GM19468 (cell line): ENCODE measurements around the gene APOL5.

Experiments
- ATAC-seq: cut with Tn5 transposase; IDR thresholded peaks from one replicate; pipeline ENCODE4 v1.9.1; 2021; ENCODE audit warnings: mild to moderate bottlenecking, moderate library complexity, moderate number of reproducible peaks; ENCODE audit not compliant: unreplicated experiment; ENCODE audit errors: extremely low read depth

APOL5 gene

GRCh38 chr22:35739076-35739930 lies 21.6 kb downstream of the APOL5 start:
- no peak for ATAC-seq

- ATAC-seq, result no peak
These were observed 22.3 kb downstream of the APOL5 start for GRCh38 chr22:35739931-35740380.

- ATAC-seq, result no peak
These were observed 22.9 kb downstream of the APOL5 start for GRCh38 chr22:35740616-35741015.

GRCh38 chr22:35742342-35743100 lies 24.8 kb downstream of the APOL5 start:
- ATAC-seq, result no peak

GRCh38 chr22:35743326-35743860 lies 25.7 kb downstream of the APOL5 start:
- no peak for ATAC-seq

GRCh38 chr22:35746248-35746647 lies 28.6 kb downstream of the APOL5 start:
- no peak for ATAC-seq

- no peak for ATAC-seq
These were observed 29.5 kb downstream of the APOL5 start for GRCh38 chr22:35746946-35747703.

- ATAC-seq, result no peak
These were observed 32.1 kb downstream of the APOL5 start for GRCh38 chr22:35749808-35750207.

- no peak for ATAC-seq
These were observed 34.6 kb downstream of the APOL5 start for GRCh38 chr22:35752006-35752862.

GRCh38 chr22:35752863-35753189 lies 35.2 kb downstream of the APOL5 start:
- no peak for ATAC-seq

- no peak for ATAC-seq
These were observed 37.1 kb downstream of the APOL5 start for GRCh38 chr22:35754761-35755160.

GRCh38 chr22:35756722-35757121 lies 39.0 kb downstream of the APOL5 start:
- ATAC-seq, result no peak

GRCh38 chr22:35758394-35758793 lies 40.7 kb downstream of the APOL5 start:
- no peak for ATAC-seq

- ATAC-seq, result no peak
These were observed 43.4 kb downstream of the APOL5 start for GRCh38 chr22:35761037-35761436.

- no peak for ATAC-seq
These were observed 49.2 kb downstream of the APOL5 start for GRCh38 chr22:35766654-35767580.

- ATAC-seq, result no peak
These were observed 52.3 kb downstream of the APOL5 start for GRCh38 chr22:35769974-35770373.

GRCh38 chr22:35775339-35775738 lies 57.7 kb downstream of the APOL5 start:
- no peak for ATAC-seq

GRCh38 chr22:35777335-35777975 lies 59.8 kb downstream of the APOL5 start:
- ATAC-seq, result no peak
